ENCODE measurements around the gene CLDN2.
A peak's percentile ranks its signal among the peaks of the same experiment; 100 is the strongest.

CLDN2 gene

GRCh38 chrX:106949366-106949765 lies 29.2 kb downstream of the CLDN2 start:
- TF ChIP-seq CTCF (IDR thresholded peaks at IDR 0.05): no peak

GRCh38 chrX:106950381-106950780 lies 30.2 kb downstream of the CLDN2 start:
- no peak overlapping the region for H3K27ac Mint-ChIP-seq
- DNase-seq: no peak
- no peak overlapping the region for H3K4me3 Mint-ChIP-seq
- peaks cover 11% of the 10 kb centered on the region for H3K9me3 Mint-ChIP-seq
- peaks cover 4% of the 10 kb centered on the region for H3K36me3 Mint-ChIP-seq (ENCODE audit: low read depth)
- no peak for TF ChIP-seq CTCF (IDR thresholded peaks at IDR 0.05)
- peaks cover 3% of the 10 kb centered on the region for H3K27me3 Mint-ChIP-seq (ENCODE audit: low read depth, poor library complexity)
- no peaks in the 10 kb centered on the region for H3K4me1 Mint-ChIP-seq

More at GRCh38 chrX:106949366-106949765, 29.2 kb downstream of the CLDN2 start:
- Mint-ChIP-seq H3K27me3 (ENCODE audit: low read depth, poor library complexity) (peaks cover 3% of the 10 kb centered on the region), H3K27ac (no peak overlapping the region), H3K4me3 (no peak overlapping the region), H3K36me3 (ENCODE audit: low read depth) (peaks cover 4% of the 10 kb centered on the region), H3K4me1 (peaks cover 4% of the 10 kb centered on the region), H3K9me3 (peaks cover 11% of the 10 kb centered on the region)
- no peak for DNase-seq

DNA sequence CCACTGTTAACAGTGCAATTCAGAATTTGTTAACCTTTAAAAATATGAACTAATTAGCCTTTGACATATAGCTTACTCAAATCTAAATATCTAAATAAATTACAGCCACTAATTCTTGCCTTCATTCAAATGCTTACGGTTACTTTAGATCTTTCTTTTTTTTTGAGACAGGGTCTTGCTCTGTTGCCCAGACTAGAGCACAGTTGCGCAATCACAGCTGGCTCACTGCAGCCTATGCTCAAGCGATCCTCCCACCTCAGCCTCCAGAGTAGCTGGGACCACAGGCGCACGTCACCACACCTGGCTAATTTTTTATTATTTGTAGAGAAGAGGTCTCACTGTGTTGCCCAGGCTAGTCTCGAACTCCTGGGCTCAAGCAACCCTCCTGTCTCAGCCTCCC lies 31.0 kb downstream of the CLDN2 start:
- H3K27ac Mint-ChIP-seq: no peak overlapping the region
- no peak overlapping the region for H3K4me3 Mint-ChIP-seq
- no peak for DNase-seq
- H3K36me3 Mint-ChIP-seq (ENCODE audit: low read depth): peaks cover 9% of the 10 kb centered on the region
- peaks cover 11% of the 10 kb centered on the region for H3K9me3 Mint-ChIP-seq
- H3K27me3 Mint-ChIP-seq (ENCODE audit: low read depth, poor library complexity): peaks cover 5% of the 10 kb centered on the region
- no peaks in the 10 kb centered on the region for H3K4me1 Mint-ChIP-seq
- no peak for TF ChIP-seq CTCF (IDR thresholded peaks at IDR 0.05)

- Mint-ChIP-seq H3K4me1 (no peaks in the 10 kb centered on the region), H3K27me3 (ENCODE audit: low read depth, poor library complexity) (peaks cover 5% of the 10 kb centered on the region), H3K9me3 (peaks cover 11% of the 10 kb centered on the region), H3K27ac (no peak overlapping the region), H3K36me3 (ENCODE audit: low read depth) (peaks cover 9% of the 10 kb centered on the region), H3K4me3 (no peak overlapping the region)
- TF ChIP-seq CTCF (IDR thresholded peaks at IDR 0.05): no peak
- no peak for DNase-seq
Measured at GRCh38 chrX:106952089-106952488, 31.9 kb downstream of the CLDN2 start.

DNA sequence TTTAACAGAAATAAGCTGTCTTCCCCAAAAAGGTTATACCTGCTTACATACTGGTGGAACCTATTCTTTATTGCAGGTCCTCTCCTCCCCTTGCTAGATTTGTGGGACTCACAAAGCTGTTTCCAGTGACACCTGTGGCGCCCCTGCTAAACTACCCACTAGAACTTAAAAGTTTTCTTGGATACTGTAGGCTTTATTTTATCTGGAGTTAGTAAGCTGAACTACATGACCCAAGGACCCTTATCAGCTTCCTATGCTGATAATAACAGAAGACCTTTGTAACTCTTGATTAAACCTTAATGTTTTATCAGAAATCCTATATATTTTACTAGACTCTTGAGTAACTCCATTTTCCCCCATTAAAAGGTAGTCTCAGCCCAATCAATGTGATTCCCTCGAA lies 32.3 kb downstream of the CLDN2 start:
- H3K36me3 Mint-ChIP-seq (ENCODE audit: low read depth): peaks cover 9% of the 10 kb centered on the region
- no peak for TF ChIP-seq CTCF (IDR thresholded peaks at IDR 0.05)
- H3K27ac Mint-ChIP-seq: no peak overlapping the region
- H3K27me3 Mint-ChIP-seq (ENCODE audit: low read depth, poor library complexity): peaks cover 5% of the 10 kb centered on the region
- no peak overlapping the region for H3K4me3 Mint-ChIP-seq
- peaks cover 11% of the 10 kb centered on the region for H3K9me3 Mint-ChIP-seq
- H3K4me1 Mint-ChIP-seq: no peaks in the 10 kb centered on the region
- DNase-seq: no peak

DNA sequence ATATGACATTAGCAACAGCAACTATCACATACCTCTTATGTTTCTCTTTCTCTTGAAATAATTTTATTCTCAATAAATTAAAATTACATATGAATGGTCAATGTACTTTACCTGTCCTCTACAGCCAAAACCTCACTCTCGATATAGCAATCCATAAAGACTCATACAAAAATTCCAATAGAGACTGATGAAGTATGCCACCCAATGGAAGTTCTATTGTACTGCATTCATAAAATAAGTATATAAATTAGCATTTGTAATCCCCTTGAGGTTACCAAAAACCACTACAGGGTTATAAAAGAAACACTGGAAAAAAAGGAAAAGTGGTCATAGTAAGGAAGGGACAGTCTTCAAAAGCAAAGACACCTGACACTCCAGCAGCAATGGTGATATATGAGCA lies 32.8 kb downstream of the CLDN2 start:
- peaks cover 11% of the 10 kb centered on the region for H3K9me3 Mint-ChIP-seq

More for the DNA sequence above, 32.8 kb downstream of the CLDN2 start:
- peaks cover 9% of the 10 kb centered on the region for H3K27me3 Mint-ChIP-seq (ENCODE audit: low read depth, poor library complexity)
- no peak for DNase-seq
- no peak overlapping the region for H3K27ac Mint-ChIP-seq
- TF ChIP-seq CTCF (IDR thresholded peaks at IDR 0.05): peak; percentile 19
- H3K4me3 Mint-ChIP-seq: no peak overlapping the region
- H3K4me1 Mint-ChIP-seq: no peaks in the 10 kb centered on the region
- H3K36me3 Mint-ChIP-seq (ENCODE audit: low read depth): peaks cover 9% of the 10 kb centered on the region
